Measurements from ENCODE around the gene TCTA. TPM values are rescaled to one million over a fixed set of nuclear protein-coding genes. Genes with fewer than 3 reads are reported as not detected.
"Not testable (repeated sequence)": the region's sequence is repeated elsewhere in the genome, so short reads cannot be mapped to it uniquely, and the experiment has no call there.

TCTA gene
- total RNA-seq, 4 donors from 2014 or later = 10.9 to 17.8 (median 16.0) TPM

GRCh38 chr3:49403891-49404290 lies 8.3 kb upstream of the TCTA start:
- peak overlapping the region in 1 of 4 donors; percentile 17 for H3K27ac ChIP-seq
- H3K27me3 ChIP-seq = no peaks in the 10 kb centered on the region
- peaks cover 0 to 35% (median 0%) of the 10 kb centered on the region in 3 donors for H3K36me3 ChIP-seq
- no peak for TF ChIP-seq CTCF (IDR thresholded peaks at IDR 0.05)
- TF ChIP-seq POLR2A (IDR thresholded peaks at IDR 0.05) = no peak
- H3K9me3 ChIP-seq = no peaks in the 10 kb centered on the region
- no peak overlapping the region for H3K4me3 ChIP-seq
- DNase-seq = no peak
- intact Hi-C loops (cut with DNase I) = no loop called here
- 50 to 93% methylated on average over 1 to 5 of the region's 5 CpGs for WGBS, 2 donors
- peaks cover 8 to 91% (median 48%) of the 10 kb centered on the region in 3 donors for H3K4me1 ChIP-seq

- intact Hi-C loops (cut with DNase I) = not testable (repeated sequence)
- Histone ChIP-seq H3K27ac (peak overlapping the region in 2 of 4 donors; percentile 67 to 99), H3K4me1 (peaks cover 21 to 92% (median 60%) of the 10 kb centered on the region in 3 donors)
Measured at GRCh38 chr3:49405570-49405969, 6.7 kb upstream of the TCTA start.

GRCh38 chr3:49406571-49407565 lies 5.4 kb upstream of the TCTA start:
- H3K4me3 ChIP-seq = no peak overlapping the region
- no peak for TF ChIP-seq POLR2A (IDR thresholded peaks at IDR 0.05)
- no peak for TF ChIP-seq CTCF (IDR thresholded peaks at IDR 0.05)
- H3K36me3 ChIP-seq = peaks cover 0 to 18% (median 0%) of the 10 kb centered on the region in 3 donors
- peaks cover 21 to 82% (median 54%) of the 10 kb centered on the region in 3 donors for H3K4me1 ChIP-seq
- intact Hi-C loops (cut with DNase I) = no loop called here
- no peaks in the 10 kb centered on the region for H3K9me3 ChIP-seq
- H3K27ac ChIP-seq = peak overlapping the region; percentile 4 to 99 (median 46)
- WGBS, 2 donors = 49 to 51% methylated on average over 17 of the region's 17 CpGs
- DNase-seq = no peak
- no peaks in the 10 kb centered on the region for H3K27me3 ChIP-seq

More at GRCh38 chr3:49405570-49405969, 6.7 kb upstream of the TCTA start:
- peaks cover 0 to 30% (median 0%) of the 10 kb centered on the region in 3 donors for H3K36me3 ChIP-seq
- H3K9me3 ChIP-seq, H3K4me3 ChIP-seq, H3K27me3 ChIP-seq, DNase-seq: not testable (repeated sequence)
- WGBS, 2 donors = 42 to 49% methylated on average over 8 to 9 of the region's 9 CpGs

- 13 to 19% methylated on average over 4 of the region's 4 CpGs for WGBS, 2 donors
- no peak for DNase-seq
- Histone ChIP-seq H3K4me1 (peaks cover 34 to 81% (median 64%) of the 10 kb centered on the region in 3 donors), H3K9me3 (no peaks in the 10 kb centered on the region), H3K27me3 (no peaks in the 10 kb centered on the region), H3K4me3 (peak overlapping the region; percentile 83 to 97 (median 94)), H3K27ac (peak overlapping the region; percentile 97 to 100 (median 99)), H3K36me3 (peaks cover 0 to 12% (median 5%) of the 10 kb centered on the region in 3 donors)
- TF ChIP-seq POLR2A (IDR thresholded peaks at IDR 0.05) (no peak), CTCF (IDR thresholded peaks at IDR 0.05) (no peak)
- intact Hi-C loops (cut with DNase I) = no loop called here
Measured at GRCh38 chr3:49410066-49410845, 2.0 kb upstream of the TCTA start.

GRCh38 chr3:49410846-49411534 lies 1.2 kb upstream of the TCTA start:
- Histone ChIP-seq H3K4me1 (peaks cover 41 to 81% (median 62%) of the 10 kb centered on the region in 3 donors), H3K27ac (peak overlapping the region; percentile 97 to 100 (median 99)), H3K36me3 (peaks cover 0 to 19% (median 7%) of the 10 kb centered on the region in 3 donors), H3K4me3 (peak overlapping the region; percentile 83 to 97 (median 94)), H3K9me3 (no peaks in the 10 kb centered on the region), H3K27me3 (no peaks in the 10 kb centered on the region)
- WGBS, 2 donors = 0% methylated on average over 19 to 22 of the region's 33 CpGs
- no peak for DNase-seq
- TF ChIP-seq POLR2A (IDR thresholded peaks at IDR 0.05) = no peak
- TF ChIP-seq CTCF (IDR thresholded peaks at IDR 0.05) = no peak
- intact Hi-C loops (cut with DNase I) = no loop called here

Measured in esophagus squamous epithelium (tissue), 5 donors.